Gastroesophageal sphincter (tissue), 4 donors: ENCODE measurements around the gene PTPN2. TPM values are rescaled to one million over a fixed set of nuclear protein-coding genes. Genes with fewer than 3 reads are reported as not detected.

Experiments used
- ATAC-seq: fragments of 150-250 bp; one replicate; pipeline ENCODE4 v1.9.1; 2016; ENCODE audit warnings: mild to moderate bottlenecking, moderate library complexity
- H3K27ac ChIP-seq, 4 donors: fragments of 200-600 bp; sonication (generic) in 3 of 4; 1 replicate in 3 of 4; 2 replicates in 1 of 4; pipeline ENCODE4 v1.5.1; 2016 to 2019
- H3K27me3 ChIP-seq: fragments of 200-600 bp; sonication (generic); one replicate; pipeline ENCODE4 v1.5.1; 2019
- H3K36me3 ChIP-seq, 2 donors: fragments of 200-600 bp; sonication (generic); one replicate each; pipeline ENCODE4 v1.5.1; 2019; ENCODE audit warnings: control low read depth in 1 of 2
- H3K4me1 ChIP-seq, 3 donors: fragments of 200-600 bp; sonication (generic); 1 replicate in 2 of 3; 2 replicates in 1 of 3; pipeline ENCODE4 v1.5.1; 2016 to 2019; ENCODE audit warnings: control low read depth in 2 of 3
- H3K4me3 ChIP-seq, 2 donors: fragments of 200-600 bp; sonication (generic); one replicate each; pipeline ENCODE4 v1.5.1; 2019; ENCODE audit warnings: mild to moderate bottlenecking in 1 of 2, moderate library complexity in 1 of 2
- H3K9me3 ChIP-seq, 3 donors: fragments of 200-600 bp; sonication (generic); one replicate each; pipeline ENCODE4 v1.5.1; 2017 to 2019; ENCODE audit warnings: control low read depth in 2 of 3
- CTCF ChIP-seq, 4 experiments: fragments of 200-600 bp in 2 of 4; fragments of 450-650 bp in 2 of 4; sonication (generic) in 1 of 4; IDR thresholded peaks; one replicate each; pipeline ENCODE4 v1.5.1; 2017 to 2019; ENCODE audit warnings: antibody characterized with exemption in 4 of 4, mild to moderate bottlenecking in 2 of 4, moderate library complexity in 2 of 4
- EP300 ChIP-seq: sonication (generic); formaldehyde crosslinking; IDR thresholded peaks from one replicate; pipeline ENCODE4 v1.6.1; 2017; ENCODE audit warnings: antibody characterized with exemption, mild to moderate bottlenecking
- POLR2A ChIP-seq, 2 donors: fragments of 450-650 bp; IDR thresholded peaks; one replicate each; pipeline ENCODE4 v1.6.1; 2017; ENCODE audit warnings: antibody characterized with exemption in 2 of 2, mild to moderate bottlenecking in 2 of 2, moderate library complexity in 1 of 2
- POLR2AphosphoS5 ChIP-seq: sonication (generic); formaldehyde crosslinking; IDR thresholded peaks from one replicate; pipeline ENCODE4 v1.6.1; 2017; ENCODE audit warnings: antibody characterized with exemption
- WGBS, 2 donors: methylation state at CpG; one replicate each; pipeline ENCODE4 v1.1.5; 2018; ENCODE audit warnings: low coverage in 1 of 2; 5-methylcytosine and 5-hydroxymethylcytosine counted together
- total RNA-seq, 4 donors: library from RNA; depleted of rRNA; stranded (reverse); fragments of >200 nt; gene quantifications; one replicate each; pipeline ENCODE4 v1.1.0, GENCODE V29; 2016

PTPN2 gene
- total RNA-seq, 4 donors from 2014 or later = 13.0 to 30.6 (median 19.6) TPM

- Histone ChIP-seq H3K27me3 (no peaks in the 10 kb centered on the region), H3K4me1 (no peaks in the 10 kb centered on the region), H3K36me3 (no peaks in the 10 kb centered on the region), H3K27ac (no peak overlapping the region), H3K4me3 (no peak overlapping the region), H3K9me3 (no peaks in the 10 kb centered on the region)
- no peak for TF ChIP-seq POLR2AphosphoS5
- ATAC-seq = no peak
- 95 to 100% methylated on average over 1 to 2 of the region's 3 CpGs for WGBS, 2 donors
These were observed 114.9 kb downstream of the PTPN2 start for GRCh38 chr18:12769136-12769535.

- Histone ChIP-seq H3K27ac (no peak overlapping the region), H3K4me1 (no peaks in the 10 kb centered on the region)
- whole genome bisulfite sequencing, 2 donors = 43 to 70% methylated on average over 1 to 3 of the region's 3 CpGs
These were observed 115.4 kb downstream of the PTPN2 start for GRCh38 chr18:12768625-12769024.

GRCh38 chr18:12767580-12768155 is 116.4 kb downstream of the PTPN2 start:
- TF ChIP-seq CTCF (IDR thresholded peaks at IDR 0.05) = no peak
- no peak for TF ChIP-seq POLR2AphosphoS5
- TF ChIP-seq EP300 = no peak
- no peak for TF ChIP-seq POLR2A (IDR thresholded peaks at IDR 0.05)
- H3K4me1 ChIP-seq = no peaks in the 10 kb centered on the region
- H3K4me3 ChIP-seq = no peak overlapping the region
- no peak overlapping the region for H3K27ac ChIP-seq
- WGBS, 2 donors = 90% methylated on average over 2 of the region's 9 CpGs; no CpG with 5 or more reads in 1 of the 2 donors
- no peaks in the 10 kb centered on the region for H3K9me3 ChIP-seq
- ATAC-seq = no peak
- no peaks in the 10 kb centered on the region for H3K27me3 ChIP-seq
- no peaks in the 10 kb centered on the region for H3K36me3 ChIP-seq

More at GRCh38 chr18:12768625-12769024, 115.4 kb downstream of the PTPN2 start:
- ATAC-seq = no peak
- TF ChIP-seq EP300 (no peak), POLR2AphosphoS5 (no peak), POLR2A (IDR thresholded peaks at IDR 0.05) (no peak), CTCF (IDR thresholded peaks at IDR 0.05) (no peak)
- no peaks in the 10 kb centered on the region for H3K9me3 ChIP-seq
- no peaks in the 10 kb centered on the region for H3K36me3 ChIP-seq
- no peaks in the 10 kb centered on the region for H3K27me3 ChIP-seq
- no peak overlapping the region for H3K4me3 ChIP-seq

DNA sequence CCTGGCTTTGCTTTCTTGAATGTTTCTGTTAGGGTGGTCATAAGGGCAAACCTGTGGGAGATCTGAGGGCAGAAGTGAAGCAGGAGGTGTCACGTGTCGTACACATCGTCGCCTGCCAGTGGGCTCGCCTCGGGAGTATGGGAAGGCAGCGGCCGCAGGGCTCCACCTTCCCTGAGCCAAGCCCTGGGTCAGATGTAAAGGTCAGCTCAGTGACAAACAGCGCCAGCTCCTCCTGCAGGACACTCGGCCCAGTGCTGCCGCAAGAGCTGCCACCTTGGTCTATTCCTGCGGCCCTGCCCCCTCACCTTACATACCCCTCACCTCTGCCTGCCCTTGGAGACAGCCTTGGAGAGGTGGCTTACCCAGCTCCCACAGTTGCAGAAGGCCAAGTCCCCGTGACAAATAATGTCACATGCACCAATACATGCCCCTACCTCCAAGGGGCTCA is 117.0 kb downstream of the PTPN2 start:
- H3K27ac ChIP-seq = no peak overlapping the region
- no peaks in the 10 kb centered on the region for H3K36me3 ChIP-seq
- H3K27me3 ChIP-seq = no peaks in the 10 kb centered on the region
- ATAC-seq = no peak
- no peaks in the 10 kb centered on the region for H3K9me3 ChIP-seq
- no peak overlapping the region for H3K4me3 ChIP-seq
- TF ChIP-seq EP300 (no peak), CTCF (IDR thresholded peaks at IDR 0.05) (no peak), POLR2AphosphoS5 (no peak), POLR2A (IDR thresholded peaks at IDR 0.05) (no peak)
- no peaks in the 10 kb centered on the region for H3K4me1 ChIP-seq
- WGBS, 2 donors = 33% methylated on average over 2 of the region's 13 CpGs; no CpG with 5 or more reads in 1 of the 2 donors

- Histone ChIP-seq H3K27ac (no peak overlapping the region), H3K36me3 (no peaks in the 10 kb centered on the region), H3K4me3 (no peak overlapping the region), H3K27me3 (no peaks in the 10 kb centered on the region), H3K9me3 (no peaks in the 10 kb centered on the region), H3K4me1 (no peaks in the 10 kb centered on the region)
- 83% methylated on average over 3 of the region's 11 CpGs; no CpG with 5 or more reads in 1 of the 2 donors for WGBS, 2 donors
- no peak for ATAC-seq
- TF ChIP-seq POLR2AphosphoS5 (no peak), CTCF (IDR thresholded peaks at IDR 0.05) (no peak), EP300 (no peak), POLR2A (IDR thresholded peaks at IDR 0.05) (no peak)
These were observed 118.5 kb downstream of the PTPN2 start for GRCh38 chr18:12765586-12765985.
